K562 (cell line): Measurements from ENCODE around the gene MAP3K15. TPM values are rescaled to one million over a fixed set of nuclear protein-coding genes. Genes with fewer than 3 reads are reported as not detected.

Experiments
- ATAC-seq: fragments of 200-7000 bp; cut with Tn5 transposase; 3 replicates; pipeline ENCODE4 v1.9.1; 2020; ENCODE audit warnings: moderate library complexity
- BruUV-seq: library from RNA; stranded (reverse); fragments of 400-500 nt; replicated peaks from 2 replicates; lab custom pipeline; 2021; lab: Mats Ljungman, UMichigan
- CTCF ChIA-PET: fragments of 300-600 bp; formaldehyde crosslinking; extraction: SDS; loops from one replicate; lab custom pipeline; 2021; ENCODE audit warnings: low intra/inter-chr PET ratio; lab: Yijun Ruan, JAX
- POLR2A ChIA-PET: fragments of 300-600, 350-650 bp; sonication (Branson Sonifier 250); formaldehyde crosslinking; extraction: SDS; loops from one replicate; lab custom pipeline; 2021; ENCODE audit warnings: antibody characterized with exemption, inconsistent platforms; lab: Yijun Ruan, JAX
- DNase-seq, 4 experiments: peaks; one replicate each; pipeline versions ENCODE4 v3.0.0 to v3.0.0-alpha.2; 2011 to 2018; ENCODE audit warnings: low spot score in 3 of 4, mixed read lengths in 3 of 4; ENCODE audit errors: extremely low read depth in 1 of 4
- FAIRE-seq: peaks from 2 replicates; lab custom pipeline; 2011; peaks lifted over from hg19 to GRCh38; lab: Jason Lieb, UNC
- H2AFZ ChIP-seq: 2 replicates; pipeline ENCODE4 v1.6.0; 2011; ENCODE audit warnings: low read depth, low read length, control low read depth, inconsistent platforms
- H3K27ac ChIP-seq: fragments of 200-600 bp; 3 replicates; pipeline ENCODE4 v1.8.0; 2011; ENCODE audit warnings: low read depth, mild to moderate bottlenecking, control low read depth, inconsistent platforms, low read length, moderate library complexity, mixed read lengths; ENCODE audit errors: extremely low read depth
- H3K27me3 ChIP-seq, 2 experiments: fragments of 300-600 bp in 1 of 2; 2 replicates in 1 of 2; 3 replicates in 1 of 2; pipeline versions ENCODE4 v1.6.0 to v1.8.0; 2011; ENCODE audit warnings: inconsistent platforms in 2 of 2, low read length in 2 of 2, mild to moderate bottlenecking in 1 of 2, mixed read lengths in 1 of 2, moderate library complexity in 1 of 2; ENCODE audit not compliant: control insufficient read depth in 2 of 2, insufficient read depth in 2 of 2
- H3K36me3 ChIP-seq: fragments of 300-600 bp; 3 replicates; pipeline ENCODE4 v1.8.0; 2011; ENCODE audit warnings: mild to moderate bottlenecking, low read length, inconsistent platforms; ENCODE audit not compliant: control insufficient read depth, insufficient read depth
- H3K4me1 ChIP-seq, 2 experiments: fragments of 200-600 bp in 1 of 2; replicated peaks in 1 of 2; 2 replicates in 1 of 2; 3 replicates in 1 of 2; pipeline versions ENCODE4 v1.5.1 to v1.8.0; 2011; ENCODE audit warnings: inconsistent platforms in 2 of 2, low read length in 2 of 2, mild to moderate bottlenecking in 1 of 2, mixed read lengths in 1 of 2, moderate library complexity in 1 of 2; ENCODE audit not compliant: control insufficient read depth in 2 of 2, insufficient read depth in 2 of 2
- H3K4me2 ChIP-seq: 2 replicates; pipeline ENCODE4 v1.6.1; 2011; ENCODE audit warnings: low read length, control low read depth, inconsistent platforms, mixed read lengths; ENCODE audit not compliant: insufficient read depth
- H3K4me3 ChIP-seq: fragments of 200-600 bp; sonication (generic), shearing (Covaris generic); 2 replicates; pipeline ENCODE4 v1.5.1; 2016; ENCODE audit warnings: control low read depth, inconsistent platforms
- H3K79me2 ChIP-seq: fragments of 200-600 bp; 3 replicates; pipeline ENCODE4 v1.8.0; 2011; ENCODE audit warnings: low read length, inconsistent platforms; ENCODE audit not compliant: control insufficient read depth, insufficient read depth
- H3K9ac ChIP-seq, 2 experiments: 2 replicates each; pipeline versions ENCODE4 v1.6.0 to v1.6.1; 2011; ENCODE audit warnings: low read depth in 2 of 2, low read length in 2 of 2, control low read depth in 1 of 2, inconsistent platforms in 1 of 2, mild to moderate bottlenecking in 1 of 2, mixed read lengths in 1 of 2; ENCODE audit not compliant: insufficient read depth in 1 of 2
- H3K9me1 ChIP-seq: one replicate; pipeline ENCODE4 v1.6.0; 2011; ENCODE audit warnings: inconsistent platforms, mild to moderate bottlenecking, low read length, moderate library complexity; ENCODE audit not compliant: control insufficient read depth, insufficient read depth
- H3K9me3 ChIP-seq: replicated peaks from 2 replicates; pipeline ENCODE4 v1.5.1; 2011; ENCODE audit warnings: low read depth, low read length, inconsistent platforms; ENCODE audit not compliant: control insufficient read depth, insufficient read depth
- H4K20me1 ChIP-seq: replicated peaks from 2 replicates; pipeline ENCODE4 v1.6.1; 2011; ENCODE audit warnings: low read length, inconsistent platforms, mixed read lengths; ENCODE audit not compliant: control insufficient read depth, insufficient read depth
- CEBPB ChIP-seq: fragments of 450-650 bp; IDR thresholded peaks from 2 replicates; pipeline ENCODE4 v1.6.1; 2016; ENCODE audit warnings: missing genetic modification characterization, missing compliant biosample characterization
- EP400 ChIP-seq: fragments of 450-650 bp; IDR thresholded peaks from 2 replicates; pipeline ENCODE4 v1.6.1; 2017; ENCODE audit warnings: antibody characterized with exemption, mild to moderate bottlenecking, moderate library complexity
- ETV1 ChIP-seq: fragments of 450-650 bp; conservative IDR thresholded peaks from 2 replicates; pipeline ENCODE4 v1.6.1; 2016; ENCODE audit warnings: missing genetic modification characterization, control low read depth, low read depth, missing compliant biosample characterization
- FOXM1 ChIP-seq, 2 experiments: fragments of 450-650 bp in 1 of 2; sonication (generic) in 1 of 2; formaldehyde crosslinking in 1 of 2; IDR thresholded peaks; 2 replicates each; pipeline versions ENCODE4 v1.6.1 to v1.9.0; 2017 to 2022; ENCODE audit warnings: low read depth in 2 of 2, mild to moderate bottlenecking in 2 of 2, missing genetic modification reagents in 1 of 2, moderate library complexity in 1 of 2
- NONO ChIP-seq, 2 experiments: fragments of 200-400 bp in 1 of 2; fragments of 450-650 bp in 1 of 2; formaldehyde crosslinking in 1 of 2; IDR thresholded peaks; 2 replicates each; pipeline ENCODE4 v1.6.1; 2017; ENCODE audit warnings: low read depth in 2 of 2, mild to moderate bottlenecking in 2 of 2, moderate library complexity in 2 of 2, low read length in 1 of 2
- NRF1 ChIP-seq, 2 experiments: fragments of 450-650 bp; IDR thresholded peaks in 1 of 2; conservative IDR thresholded peaks in 1 of 2; 2 replicates each; pipeline ENCODE4 v1.6.1; 2014; ENCODE audit warnings: mild to moderate bottlenecking in 2 of 2
- RBM15 ChIP-seq: fragments of 200-400 bp; formaldehyde crosslinking; IDR thresholded peaks from 2 replicates; pipeline ENCODE4 v1.6.1; 2018; ENCODE audit warnings: mild to moderate bottlenecking, low read length, moderate library complexity; ENCODE audit not compliant: insufficient read depth
- SETDB1 ChIP-seq: IDR thresholded peaks from one replicate; pipeline ENCODE4 v1.6.1; 2012; ENCODE audit warnings: low read length, control low read depth, inconsistent platforms
- ZNF395 ChIP-seq: fragments of 200-800 bp; sonication (Bioruptor generic); IDR thresholded peaks from 2 replicates; pipeline ENCODE4 v1.6.1; 2017; ENCODE audit warnings: missing genetic modification characterization, missing compliant biosample characterization
- WGBS: fragments of 100-300 bp; shearing (Covaris generic); methylation state at CpG from one replicate; pipeline ENCODE4 v1.1.6; 2016; ENCODE audit warnings: low coverage, mixed read lengths; ENCODE audit not compliant: insufficient coverage; ENCODE audit errors: missing lambda C conversion rate; 5-methylcytosine and 5-hydroxymethylcytosine counted together
- in situ Hi-C: fragments of 300-500 bp; cut with MboI; formaldehyde crosslinking; loops from 4 replicates; pipeline ENCODE4 v1.15.0; 2018; ENCODE audit warnings: inconsistent platforms, mixed read lengths
- intact Hi-C: fragments of 100-400 bp; cut with micrococcal nuclease; formaldehyde crosslinking; loops from 2 replicates; pipeline ENCODE4 v1.14.2; 2022
- polyA plus RNA-seq, 8 experiments: library from polyadenylated mRNA; depleted of rRNA in 4 of 8; stranded (reverse) in 5 of 8; unstranded in 3 of 8; fragments of >200 nt; fragmentation: Nextera tagmentation in 2 of 8; fragmentation: Illumina TruSeq in 1 of 8; extraction: Ambion mirVana in 2 of 8; extraction: Trizol in 1 of 8; gene quantifications; 2 replicates each; pipeline versions ENCODE4 v1.2.1 to v1.2.3, GENCODE V29; 2011 to 2014; ENCODE audit warnings: inconsistent platforms in 1 of 8, missing spikeins in 1 of 8
- total RNA-seq, 7 experiments: library from RNA; depleted of rRNA in 6 of 7; stranded (reverse); fragments of >200 nt in 6 of 7; fragmentation: Illumina TruSeq in 2 of 7; extraction: Trizol in 2 of 7; gene quantifications; 2 replicates each; pipeline versions ENCODE4 v1.2.1 to v1.2.3, GENCODE V29; 2011 to 2021; ENCODE audit warnings: low replicate concordance in 1 of 7
- TF ChIP-seq, protein P1 (sequence below): fragments of 450-650 bp; IDR thresholded peaks from 2 replicates; pipeline ENCODE4 v1.6.1; 2016; ENCODE audit warnings: mild to moderate bottlenecking, moderate library complexity

MAP3K15 gene
- total and polyA plus RNA-seq, 9 of the 15 experiments (the other 6 are each of a cell fraction or from before 2014, with no cell fraction given) = 0.03 to 0.29 (median 0.14) TPM; not detected in 5

DNA sequence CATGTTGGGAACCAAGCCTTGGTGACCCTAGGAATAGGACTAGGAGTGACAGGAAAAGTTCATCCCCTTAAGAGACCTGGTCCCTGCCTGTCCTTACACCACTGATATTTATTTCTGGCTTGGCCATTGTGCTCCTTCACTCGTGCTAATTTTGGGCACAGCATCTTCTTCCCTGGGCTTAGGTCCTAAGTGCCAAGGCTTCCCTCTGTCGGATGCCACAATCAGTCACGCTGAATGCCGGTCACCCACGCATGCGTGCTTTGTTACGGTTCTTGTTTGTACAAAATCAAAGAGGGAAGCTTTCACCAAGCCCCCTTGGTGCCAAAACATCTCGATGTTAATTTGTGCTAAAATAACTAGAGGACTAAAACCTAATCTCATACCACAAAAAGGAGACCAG lies 17.4 kb upstream of the MAP3K15 start:
- Histone ChIP-seq H4K20me1 (no peaks in the 10 kb centered on the region), H3K4me2 (no peak overlapping the region), H3K4me1 (no peaks in the 10 kb centered on the region), H3K27ac (no peak overlapping the region), H3K9me1 (no peaks in the 10 kb centered on the region), H3K79me2 (no peaks in the 10 kb centered on the region), H3K4me3 (no peak overlapping the region), H3K27me3 (peaks cover 0 to 6% of the 10 kb centered on the region in 2 experiments; a peak in 1 of 5 replicates), H3K9me3 (no peaks in the 10 kb centered on the region), H3K9ac (no peak overlapping the region), H3K36me3 (no peaks in the 10 kb centered on the region), H2AFZ (no peak overlapping the region)
- ATAC-seq (no peak), DNase-seq (no peak), FAIRE-seq (no peak)
- CTCF ChIA-PET = interaction anchor here (0.6 kb wide), 1 partner anchor 151 kb away, joined by 3 read pairs; no protein-coding TSS in a partner anchor
- intact Hi-C loops = no loop called here
- BruUV-seq = no TSS peak
- in situ Hi-C loops = no loop called here
- 26% methylated on average over 8 of the region's 8 CpGs for WGBS
- POLR2A ChIA-PET = no interaction called here
- TF ChIP-seq CEBPB (tag) = no peak
- TF ChIP-seq NRF1 (conservative IDR thresholded peaks at IDR 0.05 in 1 of 2, IDR thresholded peaks at IDR 0.05 in 1 of 2) = no peak
- TF ChIP-seq ZNF395 (CRISPR knock-in tag) = no peak
- no peak for TF ChIP-seq EP400
- no peak for TF ChIP-seq RBM15
- TF ChIP-seq FOXM1 (IDR thresholded peaks at IDR 0.05; ENCODE audit: low read depth) = no peak
- TF ChIP-seq FOXM1 (CRISPR knock-in tag; IDR thresholded peaks at IDR 0.05; ENCODE audit: low read depth) = no peak
- no peak for TF ChIP-seq SETDB1
- TF ChIP-seq, protein P1, sequence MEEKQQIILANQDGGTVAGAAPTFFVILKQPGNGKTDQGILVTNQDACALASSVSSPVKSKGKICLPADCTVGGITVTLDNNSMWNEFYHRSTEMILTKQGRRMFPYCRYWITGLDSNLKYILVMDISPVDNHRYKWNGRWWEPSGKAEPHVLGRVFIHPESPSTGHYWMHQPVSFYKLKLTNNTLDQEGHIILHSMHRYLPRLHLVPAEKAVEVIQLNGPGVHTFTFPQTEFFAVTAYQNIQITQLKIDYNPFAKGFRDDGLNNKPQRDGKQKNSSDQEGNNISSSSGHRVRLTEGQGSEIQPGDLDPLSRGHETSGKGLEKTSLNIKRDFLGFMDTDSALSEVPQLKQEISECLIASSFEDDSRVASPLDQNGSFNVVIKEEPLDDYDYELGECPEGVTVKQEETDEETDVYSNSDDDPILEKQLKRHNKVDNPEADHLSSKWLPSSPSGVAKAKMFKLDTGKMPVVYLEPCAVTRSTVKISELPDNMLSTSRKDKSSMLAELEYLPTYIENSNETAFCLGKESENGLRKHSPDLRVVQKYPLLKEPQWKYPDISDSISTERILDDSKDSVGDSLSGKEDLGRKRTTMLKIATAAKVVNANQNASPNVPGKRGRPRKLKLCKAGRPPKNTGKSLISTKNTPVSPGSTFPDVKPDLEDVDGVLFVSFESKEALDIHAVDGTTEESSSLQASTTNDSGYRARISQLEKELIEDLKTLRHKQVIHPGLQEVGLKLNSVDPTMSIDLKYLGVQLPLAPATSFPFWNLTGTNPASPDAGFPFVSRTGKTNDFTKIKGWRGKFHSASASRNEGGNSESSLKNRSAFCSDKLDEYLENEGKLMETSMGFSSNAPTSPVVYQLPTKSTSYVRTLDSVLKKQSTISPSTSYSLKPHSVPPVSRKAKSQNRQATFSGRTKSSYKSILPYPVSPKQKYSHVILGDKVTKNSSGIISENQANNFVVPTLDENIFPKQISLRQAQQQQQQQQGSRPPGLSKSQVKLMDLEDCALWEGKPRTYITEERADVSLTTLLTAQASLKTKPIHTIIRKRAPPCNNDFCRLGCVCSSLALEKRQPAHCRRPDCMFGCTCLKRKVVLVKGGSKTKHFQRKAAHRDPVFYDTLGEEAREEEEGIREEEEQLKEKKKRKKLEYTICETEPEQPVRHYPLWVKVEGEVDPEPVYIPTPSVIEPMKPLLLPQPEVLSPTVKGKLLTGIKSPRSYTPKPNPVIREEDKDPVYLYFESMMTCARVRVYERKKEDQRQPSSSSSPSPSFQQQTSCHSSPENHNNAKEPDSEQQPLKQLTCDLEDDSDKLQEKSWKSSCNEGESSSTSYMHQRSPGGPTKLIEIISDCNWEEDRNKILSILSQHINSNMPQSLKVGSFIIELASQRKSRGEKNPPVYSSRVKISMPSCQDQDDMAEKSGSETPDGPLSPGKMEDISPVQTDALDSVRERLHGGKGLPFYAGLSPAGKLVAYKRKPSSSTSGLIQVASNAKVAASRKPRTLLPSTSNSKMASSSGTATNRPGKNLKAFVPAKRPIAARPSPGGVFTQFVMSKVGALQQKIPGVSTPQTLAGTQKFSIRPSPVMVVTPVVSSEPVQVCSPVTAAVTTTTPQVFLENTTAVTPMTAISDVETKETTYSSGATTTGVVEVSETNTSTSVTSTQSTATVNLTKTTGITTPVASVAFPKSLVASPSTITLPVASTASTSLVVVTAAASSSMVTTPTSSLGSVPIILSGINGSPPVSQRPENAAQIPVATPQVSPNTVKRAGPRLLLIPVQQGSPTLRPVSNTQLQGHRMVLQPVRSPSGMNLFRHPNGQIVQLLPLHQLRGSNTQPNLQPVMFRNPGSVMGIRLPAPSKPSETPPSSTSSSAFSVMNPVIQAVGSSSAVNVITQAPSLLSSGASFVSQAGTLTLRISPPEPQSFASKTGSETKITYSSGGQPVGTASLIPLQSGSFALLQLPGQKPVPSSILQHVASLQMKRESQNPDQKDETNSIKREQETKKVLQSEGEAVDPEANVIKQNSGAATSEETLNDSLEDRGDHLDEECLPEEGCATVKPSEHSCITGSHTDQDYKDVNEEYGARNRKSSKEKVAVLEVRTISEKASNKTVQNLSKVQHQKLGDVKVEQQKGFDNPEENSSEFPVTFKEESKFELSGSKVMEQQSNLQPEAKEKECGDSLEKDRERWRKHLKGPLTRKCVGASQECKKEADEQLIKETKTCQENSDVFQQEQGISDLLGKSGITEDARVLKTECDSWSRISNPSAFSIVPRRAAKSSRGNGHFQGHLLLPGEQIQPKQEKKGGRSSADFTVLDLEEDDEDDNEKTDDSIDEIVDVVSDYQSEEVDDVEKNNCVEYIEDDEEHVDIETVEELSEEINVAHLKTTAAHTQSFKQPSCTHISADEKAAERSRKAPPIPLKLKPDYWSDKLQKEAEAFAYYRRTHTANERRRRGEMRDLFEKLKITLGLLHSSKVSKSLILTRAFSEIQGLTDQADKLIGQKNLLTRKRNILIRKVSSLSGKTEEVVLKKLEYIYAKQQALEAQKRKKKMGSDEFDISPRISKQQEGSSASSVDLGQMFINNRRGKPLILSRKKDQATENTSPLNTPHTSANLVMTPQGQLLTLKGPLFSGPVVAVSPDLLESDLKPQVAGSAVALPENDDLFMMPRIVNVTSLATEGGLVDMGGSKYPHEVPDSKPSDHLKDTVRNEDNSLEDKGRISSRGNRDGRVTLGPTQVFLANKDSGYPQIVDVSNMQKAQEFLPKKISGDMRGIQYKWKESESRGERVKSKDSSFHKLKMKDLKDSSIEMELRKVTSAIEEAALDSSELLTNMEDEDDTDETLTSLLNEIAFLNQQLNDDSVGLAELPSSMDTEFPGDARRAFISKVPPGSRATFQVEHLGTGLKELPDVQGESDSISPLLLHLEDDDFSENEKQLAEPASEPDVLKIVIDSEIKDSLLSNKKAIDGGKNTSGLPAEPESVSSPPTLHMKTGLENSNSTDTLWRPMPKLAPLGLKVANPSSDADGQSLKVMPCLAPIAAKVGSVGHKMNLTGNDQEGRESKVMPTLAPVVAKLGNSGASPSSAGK = no peak
- no peak for TF ChIP-seq NONO (IDR thresholded peaks at IDR 0.05; ENCODE audit: low read depth in 2 of 2, low read length in 1 of 2)
- no peak for TF ChIP-seq ETV1
